Right lobe of liver (tissue), 4 donors: ENCODE data around the gene MYMK.

Experiments
- CTCF ChIP-seq, 4 donors: fragments of 200-600 bp in 3 of 4; fragments of 450-650 bp in 1 of 4; IDR thresholded peaks; one replicate each; pipeline versions ENCODE4 v1.5.1 to v1.8.0; 2016 to 2022; ENCODE audit warnings: antibody characterized with exemption in 4 of 4, mild to moderate bottlenecking in 2 of 4
- POLR2A ChIP-seq: fragments of 450-650 bp; IDR thresholded peaks from one replicate; pipeline ENCODE4 v1.6.1; 2017; ENCODE audit warnings: antibody characterized with exemption, mild to moderate bottlenecking
- donor health status: DM: no; HTN: no; CAD: no.
- donor health status: DM: no; HTN: no; CAD: no.
- donor health status: DM: no; HTN: yes; CAD: no.

DNA sequence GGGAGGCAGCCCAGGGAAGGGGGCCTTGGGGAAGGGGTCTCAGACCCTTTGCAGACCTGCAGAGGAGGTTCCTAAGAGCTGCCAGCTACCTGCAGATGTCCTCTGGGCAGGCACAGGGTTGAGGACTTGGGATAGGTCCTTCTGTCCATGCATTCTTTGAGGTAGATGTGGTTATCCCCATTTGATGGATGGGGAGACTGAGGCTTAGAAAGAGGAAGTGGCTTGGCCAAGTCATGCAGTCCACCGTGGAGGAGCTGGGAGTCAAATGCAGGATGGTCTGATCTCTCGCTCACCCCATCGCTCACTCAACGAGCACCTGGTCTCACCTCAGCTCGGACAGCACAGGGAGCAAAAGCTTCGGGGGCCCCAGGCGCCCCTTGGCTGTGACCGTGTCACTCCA, 30.0 kb upstream of the MYMK start:
- TF ChIP-seq POLR2A (no peak), CTCF (IDR thresholded peaks at IDR 0.05) (no peak)
